ENCODE results near the gene KCNH1.

Gene KCNH1

DNA sequence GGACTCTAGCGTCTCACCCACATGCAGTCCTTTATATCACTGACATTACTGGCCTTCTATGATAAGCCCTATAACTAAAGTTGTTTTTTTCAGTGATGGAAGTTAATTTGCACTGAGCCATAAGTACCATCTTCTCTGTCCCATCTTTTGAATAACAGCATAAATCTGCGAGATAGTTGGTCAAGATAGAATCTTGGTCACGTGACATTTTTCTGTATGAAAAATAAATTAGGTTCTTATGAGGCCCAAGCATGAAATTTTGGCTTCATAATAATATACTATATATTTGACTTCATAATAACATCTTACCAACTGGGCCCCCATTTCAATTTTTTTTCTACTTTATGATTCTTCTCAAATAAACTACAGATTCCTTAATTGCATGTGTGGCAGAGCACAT lies 285.5 kb downstream of the KCNH1 start:
- Histone ChIP-seq H3K4me1 (ENCODE audit: control insufficient read depth, insufficient read depth, low read length) (no peaks in the 10 kb centered on the region), H3K36me3 (ENCODE audit: control insufficient read depth, insufficient read depth, low read length) (no peaks in the 10 kb centered on the region), H3K27me3 (ENCODE audit: control insufficient read depth, insufficient read depth, low read length, poor library complexity, severe bottlenecking) (no peaks in the 10 kb centered on the region), H3K4me3 (ENCODE audit: insufficient read depth, low read depth, low read length) (no peak overlapping the region), H3K9me3 (ENCODE audit: control insufficient read depth, low read length) (no peaks in the 10 kb centered on the region), H3K27ac (ENCODE audit: insufficient read depth, low read depth, low read length, poor library complexity, severe bottlenecking) (no peak overlapping the region)
- 83 to 96% methylated on average over 1 to 2 of the region's 3 CpGs for WGBS, 2 experiments

DNA sequence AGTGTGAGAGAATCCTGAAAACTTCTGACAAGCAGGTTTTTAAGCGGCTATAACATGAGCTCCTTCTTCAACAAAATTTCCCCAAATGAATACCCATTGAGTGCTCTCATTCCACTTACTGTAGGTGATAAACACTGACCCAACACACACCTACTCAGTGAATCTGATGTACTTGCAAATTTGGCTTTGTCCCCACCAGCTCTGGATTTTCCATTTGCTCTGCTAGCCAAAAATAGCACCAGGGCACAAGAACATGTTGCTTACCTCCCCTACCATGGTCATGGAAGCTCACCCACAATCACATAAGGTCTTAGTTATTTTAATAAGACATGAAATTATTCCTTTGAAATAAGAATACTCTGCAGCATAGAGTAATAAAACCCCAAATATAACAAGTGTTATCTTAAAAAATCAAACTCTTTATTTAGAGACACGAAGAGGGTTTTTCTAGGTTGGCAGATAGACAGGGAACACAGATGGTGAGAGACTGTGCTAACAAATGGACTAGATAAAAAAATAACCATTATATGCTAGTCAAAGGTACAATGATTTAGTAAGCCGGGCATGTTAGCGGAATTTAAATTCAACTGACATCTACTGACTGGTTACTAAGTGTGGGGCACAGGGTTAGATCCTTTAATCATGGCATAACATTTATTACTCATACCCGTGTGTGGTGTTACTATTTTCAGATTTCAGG lies 291.9 kb downstream of the KCNH1 start:
- no peak overlapping the region for H3K27ac ChIP-seq (ENCODE audit: insufficient read depth, low read depth, low read length, poor library complexity, severe bottlenecking)
- H3K4me3 ChIP-seq (ENCODE audit: insufficient read depth, low read depth, low read length): no peak overlapping the region
- H3K27me3 ChIP-seq (ENCODE audit: control insufficient read depth, insufficient read depth, low read length, poor library complexity, severe bottlenecking): no peaks in the 10 kb centered on the region
- 86 to 93% methylated on average over 4 of the region's 5 CpGs for WGBS, 2 experiments
- no peaks in the 10 kb centered on the region for H3K36me3 ChIP-seq (ENCODE audit: control insufficient read depth, insufficient read depth, low read length)
- H3K9me3 ChIP-seq (ENCODE audit: control insufficient read depth, low read length): no peaks in the 10 kb centered on the region
- no peaks in the 10 kb centered on the region for H3K4me1 ChIP-seq (ENCODE audit: control insufficient read depth, insufficient read depth, low read length)

DNA sequence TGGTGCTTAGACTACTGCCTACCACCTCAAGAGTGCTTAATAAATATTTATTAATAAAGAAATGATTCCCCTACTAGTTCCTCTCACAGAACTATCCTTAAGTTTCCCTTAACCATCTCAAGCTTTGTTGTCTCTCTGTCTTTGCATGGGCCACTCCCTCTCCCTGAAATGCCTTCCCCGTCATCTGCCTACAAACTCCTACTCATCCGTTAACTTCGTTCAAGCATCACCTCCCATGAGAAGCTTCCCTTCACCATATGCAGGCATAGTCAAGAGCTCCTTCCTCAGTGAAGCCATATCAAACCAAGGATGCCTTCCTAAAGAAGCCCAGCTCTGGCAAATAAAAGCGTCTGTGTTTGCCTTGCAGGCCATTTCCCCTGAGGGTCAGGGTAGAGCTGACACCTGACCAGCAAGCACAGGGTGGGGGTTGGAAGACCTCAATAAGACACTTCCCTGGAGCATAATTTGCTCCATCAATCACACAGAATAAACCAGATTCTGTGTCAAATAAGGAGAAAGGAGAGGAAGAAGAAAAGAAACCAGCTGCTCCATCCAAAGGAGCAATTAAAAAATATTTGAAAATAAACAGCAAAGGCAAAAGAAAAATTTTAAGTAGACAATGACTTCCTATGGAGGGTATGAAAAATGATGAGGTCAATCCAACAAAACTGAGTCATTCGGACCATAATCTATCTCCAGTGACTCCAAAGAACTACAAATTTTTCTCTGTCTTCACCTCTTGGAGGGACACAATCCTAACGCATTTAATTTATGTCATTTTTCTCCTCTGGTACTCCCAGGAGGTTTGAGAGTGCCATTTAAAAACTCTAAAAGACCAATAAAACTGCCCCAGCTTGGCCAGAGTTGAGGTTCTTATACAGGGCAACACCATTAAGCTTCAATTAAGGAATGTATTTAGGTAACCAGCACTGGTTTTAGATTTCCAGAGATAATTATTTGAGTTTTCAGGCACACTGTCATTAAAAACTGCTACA lies 303.6 kb downstream of the KCNH1 start:
- Histone ChIP-seq H3K9me3 (ENCODE audit: control insufficient read depth, low read length) (no peaks in the 10 kb centered on the region), H3K36me3 (ENCODE audit: control insufficient read depth, insufficient read depth, low read length) (no peaks in the 10 kb centered on the region), H3K4me3 (ENCODE audit: insufficient read depth, low read depth, low read length) (no peak overlapping the region), H3K27ac (ENCODE audit: insufficient read depth, low read depth, low read length, poor library complexity, severe bottlenecking) (no peak overlapping the region), H3K27me3 (ENCODE audit: control insufficient read depth, insufficient read depth, low read length, poor library complexity, severe bottlenecking) (no peaks in the 10 kb centered on the region), H3K4me1 (ENCODE audit: control insufficient read depth, insufficient read depth, low read length) (no peaks in the 10 kb centered on the region)
- 90 to 92% methylated on average over 6 of the region's 6 CpGs for WGBS, 2 experiments

DNA sequence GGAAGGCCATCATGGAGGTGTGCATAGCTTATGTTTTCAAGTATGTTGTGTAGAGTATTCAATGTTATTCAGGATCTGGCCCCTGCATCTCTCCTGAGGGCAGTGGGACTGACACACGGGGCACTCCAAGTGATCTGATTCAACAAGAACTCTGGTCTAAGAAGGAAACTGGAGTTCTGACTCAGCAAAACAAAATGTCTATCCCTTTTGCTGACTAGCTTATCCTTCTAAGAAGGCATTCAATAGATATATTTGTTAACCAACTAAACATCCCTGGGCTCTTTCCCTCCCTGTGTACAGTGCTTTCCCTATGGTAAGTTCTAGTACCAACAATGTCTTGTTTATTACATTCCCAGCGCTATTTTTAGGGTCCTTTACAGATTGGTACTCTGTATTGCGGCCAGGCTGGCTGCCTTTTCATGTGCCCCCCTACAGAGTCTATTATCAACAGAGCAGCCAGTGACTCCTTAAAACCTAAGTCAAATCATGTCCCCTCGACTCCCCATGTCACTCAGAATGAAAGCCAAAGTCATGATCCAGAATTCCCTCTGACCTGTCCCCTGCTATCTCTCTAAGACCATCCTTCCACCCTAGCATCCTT lies 304.9 kb downstream of the KCNH1 start:
- no peaks in the 10 kb centered on the region for H3K27me3 ChIP-seq (ENCODE audit: control insufficient read depth, insufficient read depth, low read length, poor library complexity, severe bottlenecking)
- H3K4me3 ChIP-seq (ENCODE audit: insufficient read depth, low read depth, low read length): no peak overlapping the region
- no peaks in the 10 kb centered on the region for H3K4me1 ChIP-seq (ENCODE audit: control insufficient read depth, insufficient read depth, low read length)
- no peaks in the 10 kb centered on the region for H3K36me3 ChIP-seq (ENCODE audit: control insufficient read depth, insufficient read depth, low read length)
- no peaks in the 10 kb centered on the region for H3K9me3 ChIP-seq (ENCODE audit: control insufficient read depth, low read length)
- 88 to 89% methylated on average over 4 of the region's 4 CpGs for WGBS, 2 experiments
- H3K27ac ChIP-seq (ENCODE audit: insufficient read depth, low read depth, low read length, poor library complexity, severe bottlenecking): no peak overlapping the region

- Histone ChIP-seq H3K27me3 (ENCODE audit: control insufficient read depth, insufficient read depth, low read length, poor library complexity, severe bottlenecking) (no peaks in the 10 kb centered on the region), H3K9me3 (ENCODE audit: control insufficient read depth, low read length) (no peaks in the 10 kb centered on the region), H3K27ac (ENCODE audit: insufficient read depth, low read depth, low read length, poor library complexity, severe bottlenecking) (no peak overlapping the region), H3K36me3 (ENCODE audit: control insufficient read depth, insufficient read depth, low read length) (no peaks in the 10 kb centered on the region), H3K4me3 (ENCODE audit: insufficient read depth, low read depth, low read length) (no peak overlapping the region), H3K4me1 (ENCODE audit: control insufficient read depth, insufficient read depth, low read length) (no peaks in the 10 kb centered on the region)
These were observed 306.5 kb downstream of the KCNH1 start for GRCh38 chr1:210827481-210827880.

- H3K4me3 ChIP-seq (ENCODE audit: insufficient read depth, low read depth, low read length): no peak overlapping the region
- WGBS, 2 experiments: 87 to 95% methylated on average over 5 of the region's 5 CpGs
- H3K27ac ChIP-seq (ENCODE audit: insufficient read depth, low read depth, low read length, poor library complexity, severe bottlenecking): no peak overlapping the region
- H3K4me1 ChIP-seq (ENCODE audit: control insufficient read depth, insufficient read depth, low read length): no peaks in the 10 kb centered on the region
- no peaks in the 10 kb centered on the region for H3K9me3 ChIP-seq (ENCODE audit: control insufficient read depth, low read length)
- H3K27me3 ChIP-seq (ENCODE audit: control insufficient read depth, insufficient read depth, low read length, poor library complexity, severe bottlenecking): no peaks in the 10 kb centered on the region
- H3K36me3 ChIP-seq (ENCODE audit: control insufficient read depth, insufficient read depth, low read length): no peaks in the 10 kb centered on the region
These were observed 307.3 kb downstream of the KCNH1 start for GRCh38 chr1:210826686-210827085.

DNA sequence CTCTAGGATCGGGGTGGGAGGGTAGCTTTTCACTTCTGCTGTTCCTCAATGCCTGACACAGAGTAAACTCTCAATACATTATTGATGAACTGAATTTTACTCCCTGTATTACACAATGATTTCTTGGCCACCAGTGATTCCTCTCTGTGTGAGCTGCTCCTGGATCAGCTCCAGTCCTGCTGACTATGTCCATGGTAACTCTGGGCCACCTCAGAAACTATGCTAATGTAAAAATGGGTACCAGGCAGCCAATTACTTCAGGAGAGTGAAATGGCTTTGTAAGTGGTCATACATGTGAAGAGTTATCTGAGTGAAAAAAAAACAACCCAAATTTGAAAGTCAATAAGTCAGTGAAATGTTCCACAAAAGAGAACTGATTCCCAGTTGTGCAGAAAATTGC lies 311.0 kb downstream of the KCNH1 start:
- Histone ChIP-seq H3K36me3 (ENCODE audit: control insufficient read depth, insufficient read depth, low read length) (no peaks in the 10 kb centered on the region), H3K27me3 (ENCODE audit: control insufficient read depth, insufficient read depth, low read length, poor library complexity, severe bottlenecking) (no peaks in the 10 kb centered on the region), H3K9me3 (ENCODE audit: control insufficient read depth, low read length) (no peaks in the 10 kb centered on the region), H3K4me3 (ENCODE audit: insufficient read depth, low read depth, low read length) (no peak overlapping the region), H3K27ac (ENCODE audit: insufficient read depth, low read depth, low read length, poor library complexity, severe bottlenecking) (no peak overlapping the region), H3K4me1 (ENCODE audit: control insufficient read depth, insufficient read depth, low read length) (no peaks in the 10 kb centered on the region)
- WGBS, 2 experiments: 76 to 96% methylated on average over 1 of the region's 1 CpG

GRCh38 chr1:210822241-210822640 lies 311.7 kb downstream of the KCNH1 start:
- no peaks in the 10 kb centered on the region for H3K4me1 ChIP-seq (ENCODE audit: control insufficient read depth, insufficient read depth, low read length)
- 94% methylated on average over 2 of the region's 2 CpGs for WGBS, 2 experiments
- H3K9me3 ChIP-seq (ENCODE audit: control insufficient read depth, low read length): no peaks in the 10 kb centered on the region
- H3K36me3 ChIP-seq (ENCODE audit: control insufficient read depth, insufficient read depth, low read length): no peaks in the 10 kb centered on the region
- H3K4me3 ChIP-seq (ENCODE audit: insufficient read depth, low read depth, low read length): no peak overlapping the region
- H3K27ac ChIP-seq (ENCODE audit: insufficient read depth, low read depth, low read length, poor library complexity, severe bottlenecking): no peak overlapping the region
- no peaks in the 10 kb centered on the region for H3K27me3 ChIP-seq (ENCODE audit: control insufficient read depth, insufficient read depth, low read length, poor library complexity, severe bottlenecking)

DNA sequence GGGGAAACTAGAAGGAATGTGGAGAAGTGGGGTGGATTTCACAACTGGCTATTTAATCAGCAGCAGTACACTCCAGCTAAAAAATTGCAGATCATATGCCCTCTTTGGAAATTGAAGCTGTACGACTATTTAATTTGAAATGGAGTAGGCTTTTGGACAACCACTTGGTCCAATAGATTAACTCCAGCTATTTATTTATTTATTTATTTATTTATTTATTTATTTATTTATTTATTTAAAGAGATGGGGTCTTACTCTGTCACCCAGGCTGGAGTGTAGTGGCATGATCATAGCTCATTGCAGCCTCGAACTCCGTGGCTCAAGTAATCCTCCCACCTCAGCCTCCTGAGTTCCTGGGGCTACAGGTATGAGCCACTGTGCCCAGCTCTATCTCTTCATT lies 312.3 kb downstream of the KCNH1 start:
- no peak overlapping the region for H3K27ac ChIP-seq (ENCODE audit: insufficient read depth, low read depth, low read length, poor library complexity, severe bottlenecking)
- H3K36me3 ChIP-seq (ENCODE audit: control insufficient read depth, insufficient read depth, low read length): no peaks in the 10 kb centered on the region
- H3K27me3 ChIP-seq (ENCODE audit: control insufficient read depth, insufficient read depth, low read length, poor library complexity, severe bottlenecking): no peaks in the 10 kb centered on the region
- no peaks in the 10 kb centered on the region for H3K9me3 ChIP-seq (ENCODE audit: control insufficient read depth, low read length)
- no peaks in the 10 kb centered on the region for H3K4me1 ChIP-seq (ENCODE audit: control insufficient read depth, insufficient read depth, low read length)
- H3K4me3 ChIP-seq (ENCODE audit: insufficient read depth, low read depth, low read length): no peak overlapping the region
- WGBS, 2 experiments: 82 to 83% methylated on average over 2 to 3 of the region's 3 CpGs

GRCh38 chr1:210819266-210819665 lies 314.7 kb downstream of the KCNH1 start:
- Histone ChIP-seq H3K9me3 (ENCODE audit: control insufficient read depth, low read length) (no peaks in the 10 kb centered on the region), H3K4me3 (ENCODE audit: insufficient read depth, low read depth, low read length) (no peak overlapping the region), H3K36me3 (ENCODE audit: control insufficient read depth, insufficient read depth, low read length) (no peaks in the 10 kb centered on the region), H3K27me3 (ENCODE audit: control insufficient read depth, insufficient read depth, low read length, poor library complexity, severe bottlenecking) (no peaks in the 10 kb centered on the region), H3K4me1 (ENCODE audit: control insufficient read depth, insufficient read depth, low read length) (no peaks in the 10 kb centered on the region), H3K27ac (ENCODE audit: insufficient read depth, low read depth, low read length, poor library complexity, severe bottlenecking) (no peak overlapping the region)
- WGBS, 2 experiments: 94 to 96% methylated on average over 4 of the region's 4 CpGs

Measured in ectodermal cell (in vitro differentiated cells).